GM15510 (cell line): ENCODE results near the gene MDH1.

Source experiments
- POLR2A ChIP-seq: IDR thresholded peaks from 3 replicates; pipeline ENCODE4 v1.6.1; 2011; ENCODE audit warnings: borderline replicate concordance; ENCODE audit not compliant: insufficient read length; ENCODE audit errors: extremely low read depth

The MDH1 gene

GRCh38 chr2:63588385-63589147 is at the start of gene MDH1, which contains the start of gene WDPCP:
MDH1 (plus strand) TSS chr2:63588963; CDS start chr2:63589044, 81 bp downstream.
WDPCP (minus strand) TSS chr2:63588477; CDS start chr2:63588271, 206 bp downstream.
- peak; percentile 81 for TF ChIP-seq POLR2A

GRCh38 chr2:63539416-63540162 is 49.2 kb upstream of the MDH1 start:
- TF ChIP-seq POLR2A, result no peak

GRCh38 chr2:63544017-63544627 is 44.6 kb upstream of the MDH1 start:
- no peak for TF ChIP-seq POLR2A

- no peak for TF ChIP-seq POLR2A
Measured at GRCh38 chr2:63545023-63545422, 43.7 kb upstream of the MDH1 start.

- no peak for TF ChIP-seq POLR2A
Measured at GRCh38 chr2:63553049-63553448, 35.7 kb upstream of the MDH1 start.

- no peak for TF ChIP-seq POLR2A
Measured at GRCh38 chr2:63555299-63555698, 33.5 kb upstream of the MDH1 start.

GRCh38 chr2:63555931-63556330 is 32.8 kb upstream of the MDH1 start:
- no peak for TF ChIP-seq POLR2A

GRCh38 chr2:63562751-63563150 is 26.0 kb upstream of the MDH1 start:
- no peak for TF ChIP-seq POLR2A

GRCh38 chr2:63569740-63570139 is 19.0 kb upstream of the MDH1 start:
- TF ChIP-seq POLR2A, result no peak

GRCh38 chr2:63571291-63571690 is 17.5 kb upstream of the MDH1 start:
- no peak for TF ChIP-seq POLR2A

- TF ChIP-seq POLR2A, result no peak
Measured at GRCh38 chr2:63572001-63572400, 16.8 kb upstream of the MDH1 start.

GRCh38 chr2:63576546-63576945 is 12.2 kb upstream of the MDH1 start:
- no peak for TF ChIP-seq POLR2A

- no peak for TF ChIP-seq POLR2A
Measured at GRCh38 chr2:63578767-63579166, 10.0 kb upstream of the MDH1 start.

- TF ChIP-seq POLR2A, result no peak
Measured at GRCh38 chr2:63580651-63581297, 8.0 kb upstream of the MDH1 start.

GRCh38 chr2:63581298-63581961 is 7.3 kb upstream of the MDH1 start:
- TF ChIP-seq POLR2A, result no peak

GRCh38 chr2:63582873-63583272 is 5.9 kb upstream of the MDH1 start:
- TF ChIP-seq POLR2A, result no peak
